Measurements from ENCODE around the gene TSPAN16.
"Not testable (repeated sequence)": the region's sequence is repeated elsewhere in the genome, so short reads cannot be mapped to it uniquely, and the experiment has no call there.

The TSPAN16 gene

GRCh38 chr19:11347546-11348039, 51.6 kb downstream of the TSPAN16 start:
- DNase-seq: no peak

GRCh38 chr19:11349171-11349570, 53.2 kb downstream of the TSPAN16 start:
- no peak for DNase-seq

GRCh38 chr19:11354102-11354501, 58.1 kb downstream of the TSPAN16 start:
- DNase-seq: not testable (repeated sequence)

GRCh38 chr19:11355160-11356073, 59.5 kb downstream of the TSPAN16 start, which contains the start of gene PLPPR2:
PLPPR2 (plus strand) TSS chr19:11355432; CDS start chr19:11357674, 2,242 bp downstream.
- peak; percentile 95 for DNase-seq

GRCh38 chr19:11356074-11356397, 60.1 kb downstream of the TSPAN16 start:
- DNase-seq: no peak

- DNase-seq: no peak
These were observed 61.0 kb downstream of the TSPAN16 start for GRCh38 chr19:11356676-11357550.

- no peak for DNase-seq
These were observed 63.5 kb downstream of the TSPAN16 start for GRCh38 chr19:11359421-11359820.

GRCh38 chr19:11361037-11361770, 65.2 kb downstream of the TSPAN16 start:
- DNase-seq: no peak

- no peak for DNase-seq
These were observed 66.1 kb downstream of the TSPAN16 start for GRCh38 chr19:11361771-11362731.

GRCh38 chr19:11363881-11364280, 67.9 kb downstream of the TSPAN16 start:
- DNase-seq: no peak

GRCh38 chr19:11364296-11364904, 68.4 kb downstream of the TSPAN16 start:
- DNase-seq: no peak

- DNase-seq: no peak
These were observed 69.0 kb downstream of the TSPAN16 start for GRCh38 chr19:11364935-11365334.

All from suppressor macrophage treated with lipopolysaccharide for 4 hours (primary cell).